DMS153 treated with DMSO at 0.1 percent for 48 hours (cell line): ENCODE results near the gene AKIP1.

Source experiments
- DNase-seq: peaks from one replicate; lab custom pipeline; 2025; ENCODE audit not compliant: unreplicated experiment; lab: John Stamatoyannopoulos, UW

The AKIP1 gene

DNA sequence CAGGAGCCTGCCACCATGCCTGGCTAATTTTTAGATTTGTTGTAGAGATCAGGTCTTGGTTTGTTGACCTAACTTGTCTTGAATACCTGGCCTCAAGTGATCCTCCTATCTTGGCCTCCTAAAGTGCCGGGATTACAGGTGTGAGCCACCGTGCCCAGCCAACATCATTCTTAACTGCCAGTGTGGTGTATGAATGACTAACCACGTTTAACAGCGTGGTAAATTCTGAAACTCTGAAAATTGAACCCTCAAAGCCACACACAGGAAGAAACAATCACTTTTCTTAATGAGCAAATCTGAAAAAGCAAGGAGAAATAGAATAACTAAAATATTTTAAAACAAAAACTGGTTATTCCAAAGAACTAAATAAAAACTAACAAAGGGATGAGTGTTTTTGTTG lies 45.9 kb downstream of the AKIP1 start:
- no peak for DNase-seq

DNA sequence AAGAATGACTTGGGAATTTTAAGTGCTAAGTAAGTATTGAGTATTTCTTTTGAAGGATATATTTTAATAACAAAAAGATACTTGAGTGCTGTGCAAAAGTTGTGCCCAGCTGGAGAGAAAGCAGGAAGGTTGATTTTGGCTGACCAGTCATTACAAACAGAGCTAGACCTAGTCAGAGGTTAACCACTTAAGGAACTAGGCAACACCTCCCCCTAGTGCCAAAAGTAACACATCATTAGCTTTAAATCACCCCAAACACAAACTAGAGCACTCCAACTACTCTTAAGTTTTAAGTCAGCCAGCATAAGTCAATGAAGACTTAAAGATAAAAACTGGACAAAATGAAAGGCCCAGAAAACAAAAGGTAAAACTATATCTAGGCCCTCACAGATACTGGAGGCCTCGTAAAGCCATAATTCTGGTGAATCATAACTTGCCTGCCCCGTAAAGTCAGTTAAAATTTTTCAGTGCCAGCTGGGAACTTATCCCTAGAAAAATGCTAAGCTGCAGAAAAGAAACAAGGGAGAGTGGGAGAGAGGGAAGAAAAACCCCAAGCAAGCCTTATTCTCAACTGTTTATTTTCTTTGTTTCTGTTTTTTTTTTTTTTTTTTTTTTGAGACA lies 48.7 kb downstream of the AKIP1 start:
- peak; percentile 47 for DNase-seq

DNA sequence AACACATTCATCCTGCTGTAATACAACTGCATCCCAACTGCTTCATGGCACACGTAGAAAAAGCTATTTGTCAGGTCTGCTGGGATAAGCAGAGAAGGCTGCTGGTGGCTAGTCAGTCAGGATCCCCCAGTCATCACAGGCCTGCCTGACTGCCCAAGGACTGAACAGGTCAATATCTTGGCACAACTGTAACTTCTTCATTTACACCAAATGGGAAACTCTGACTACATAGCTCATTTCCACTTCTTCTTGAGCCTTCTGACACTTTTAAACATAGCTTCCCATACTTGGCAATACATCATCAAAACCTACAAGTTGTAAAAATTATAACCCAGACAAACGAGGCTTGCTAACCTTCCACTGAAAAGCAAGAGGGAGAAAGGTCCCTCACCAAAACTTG lies 50.4 kb downstream of the AKIP1 start:
- no peak for DNase-seq

DNA sequence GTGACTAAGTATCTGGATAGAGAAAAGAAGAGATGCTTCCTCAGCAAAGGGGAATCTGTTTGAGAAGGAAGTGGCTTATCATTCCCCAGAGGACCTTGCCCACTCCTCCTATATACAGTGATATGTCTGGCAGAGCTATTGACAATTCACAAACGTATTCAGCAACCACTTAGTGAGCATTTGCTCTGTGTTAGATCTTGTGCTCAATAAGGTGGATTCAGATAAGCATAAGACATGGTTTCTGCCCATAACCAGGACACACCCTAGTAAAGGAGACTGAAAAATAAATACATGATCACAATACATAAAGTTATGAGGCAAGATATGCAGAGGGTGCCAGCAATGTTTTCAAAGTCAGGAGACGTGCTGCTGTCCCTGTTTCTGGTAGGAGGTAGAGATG lies 51.9 kb downstream of the AKIP1 start:
- DNase-seq, result no peak

DNA sequence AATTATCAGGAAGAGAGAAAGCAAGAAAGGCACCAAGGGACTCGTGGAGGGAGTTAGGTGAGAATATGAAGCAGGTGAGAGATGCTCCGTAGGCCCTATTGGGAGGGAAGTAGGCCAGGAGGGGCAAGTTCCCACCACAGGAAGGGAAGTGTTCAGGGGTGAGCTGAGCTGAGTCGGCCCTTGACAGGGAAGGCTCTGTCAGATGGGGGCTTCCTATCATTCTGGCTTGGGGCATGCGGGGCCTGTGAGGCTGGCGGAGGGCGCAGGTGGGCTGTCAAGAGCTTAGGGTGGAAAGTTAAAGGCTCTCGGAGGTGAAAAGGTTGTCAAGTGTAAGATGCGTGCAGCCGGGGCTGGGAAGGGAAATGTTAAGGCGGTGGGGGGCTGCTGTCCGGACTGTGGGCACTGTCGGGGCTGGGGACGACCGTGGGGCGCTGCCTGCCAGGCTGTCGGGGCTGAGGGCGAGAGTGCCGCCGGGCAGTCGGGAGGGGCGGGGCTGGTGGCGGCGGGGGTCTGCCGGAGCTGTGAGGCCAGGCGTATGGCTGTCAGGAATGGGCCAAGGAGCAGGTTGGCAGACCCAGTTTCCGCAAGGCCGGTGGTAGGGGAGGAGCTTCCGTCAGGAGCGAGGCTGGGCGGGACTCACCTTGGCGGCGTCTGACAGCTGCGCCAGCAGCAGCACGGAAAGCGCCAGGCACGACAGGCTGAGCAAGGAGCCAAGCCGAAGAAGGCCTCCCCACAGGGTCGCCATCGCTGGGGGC lies 52.8 kb downstream of the AKIP1 start:
- DNase-seq, result peak; percentile 65

DNA sequence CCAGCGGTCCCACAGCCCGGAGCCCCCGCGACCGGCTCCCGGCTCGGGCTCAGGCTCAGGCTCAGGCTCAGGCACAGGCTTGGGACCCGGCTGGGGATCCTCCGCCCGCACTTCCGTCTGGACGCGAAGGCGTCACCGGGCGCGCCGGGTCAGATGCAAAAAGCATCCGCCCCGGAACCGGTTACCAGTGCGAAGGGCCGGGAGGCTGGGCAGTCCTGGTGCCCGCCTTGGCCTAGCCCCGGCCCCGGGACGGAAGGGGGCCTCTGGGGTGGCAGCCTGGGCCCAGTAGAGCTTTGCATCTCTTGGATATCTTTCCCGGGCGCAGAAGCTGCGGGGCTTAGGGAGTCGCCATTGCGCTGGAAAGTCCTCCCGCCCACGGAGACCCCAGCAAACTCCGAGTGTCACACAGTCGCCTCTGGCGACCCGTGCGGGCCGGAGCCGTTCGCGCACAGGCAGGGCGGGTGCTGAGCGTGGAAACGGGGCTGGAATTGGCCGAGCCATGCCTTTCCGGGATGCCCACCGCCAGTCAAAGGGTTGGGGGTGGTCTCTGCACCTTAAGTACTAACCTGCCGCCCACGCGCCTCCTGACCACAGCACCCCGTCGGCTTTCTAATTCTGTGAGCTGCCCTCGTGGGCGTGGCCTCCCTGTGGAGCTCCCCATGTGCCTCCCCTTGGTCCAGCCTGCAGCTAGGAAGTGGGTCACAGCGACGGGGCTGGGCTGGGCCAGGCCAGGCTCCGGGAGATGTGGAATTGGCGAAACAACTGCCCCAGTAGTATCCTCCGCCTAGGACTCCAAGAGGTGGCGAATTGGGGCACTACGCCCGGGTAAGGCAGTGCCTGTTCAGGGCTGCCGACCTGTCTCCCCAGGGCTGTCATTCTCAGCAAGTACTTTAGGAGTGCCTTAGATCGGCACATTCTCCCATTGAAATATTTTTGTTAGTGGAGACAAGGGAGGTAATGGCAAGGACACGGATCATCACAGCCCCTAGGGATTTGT lies 53.6 kb downstream of the AKIP1 start, which contains the start of gene TMEM9B:
Gene TMEM9B (minus strand): TSS at position 119 of the 997 bp plus-strand sequence. CDS start 129 bp downstream, outside the sequence.
- DNase-seq, result peak; percentile 65

DNA sequence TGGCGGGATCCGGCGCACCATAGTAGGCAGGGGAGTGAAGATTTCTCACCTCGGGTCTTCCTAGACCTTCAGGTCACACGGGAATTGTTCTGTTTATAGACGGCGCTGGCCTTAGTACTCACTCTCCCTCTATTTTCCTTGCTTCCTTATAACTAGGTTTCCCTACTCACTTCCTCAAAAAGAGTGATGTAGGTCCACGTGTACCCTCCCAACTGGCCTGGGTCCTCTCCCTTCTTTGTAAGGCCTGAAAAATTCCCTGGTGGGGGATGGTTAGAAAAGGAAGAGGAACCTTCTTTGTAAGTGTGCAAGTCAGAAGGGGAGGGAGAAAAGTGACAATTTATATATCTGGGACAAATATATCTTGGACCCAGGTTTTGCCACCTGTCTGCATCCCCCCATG lies 56.2 kb downstream of the AKIP1 start:
- no peak for DNase-seq
